Activated CD4-positive, CD25-positive, alpha-beta regulatory T cell treated with anti-CD3 and anti-CD28 coated beads, Interleukin-2, amount 50 U/mL, for 24 hours (primary cell): ENCODE measurements around the gene ITGB6.
A peak's percentile ranks its signal among the peaks of the same experiment; 100 is the strongest.

ENCODE experiments used
- ATAC-seq, 2 donors: fragments of 150-1000 bp; cut with Tn5 transposase; one replicate each; pipeline ENCODE4 v1.10.0; 2021; ENCODE audit warnings: mild to moderate bottlenecking in 1 of 2, moderate library complexity in 1 of 2

The ITGB6 gene

DNA sequence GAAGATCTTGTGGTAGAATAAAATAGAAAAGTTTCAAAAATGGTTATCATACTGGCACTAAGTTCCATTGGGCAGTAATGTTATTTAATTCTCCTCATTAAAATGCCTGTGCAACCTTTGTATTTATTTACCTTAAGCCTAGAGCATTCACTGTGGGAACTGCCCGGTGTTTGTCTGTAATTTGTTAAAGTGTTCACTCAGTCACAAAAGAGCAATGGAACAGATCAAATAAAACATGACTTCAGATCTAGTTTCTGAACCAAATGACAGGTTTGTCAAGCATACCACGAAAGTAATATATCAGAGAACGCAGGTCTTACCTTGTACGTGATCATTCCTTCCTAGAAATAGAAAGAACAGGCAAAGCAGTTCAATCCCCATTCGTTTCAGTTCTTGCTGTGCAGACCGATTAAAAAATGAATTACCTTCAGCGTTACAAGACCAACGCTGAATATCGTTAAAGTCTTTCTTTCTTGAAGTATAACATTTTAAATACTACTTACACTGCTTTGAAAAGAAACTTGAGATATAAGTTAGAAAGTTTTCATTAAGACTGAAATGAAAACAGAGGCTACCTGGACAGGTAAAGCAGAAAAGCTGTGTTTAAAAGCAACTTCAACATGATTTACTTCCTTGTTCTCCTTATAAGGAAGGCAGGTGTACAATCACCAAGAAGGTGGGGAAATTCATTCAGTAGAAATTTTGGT is at the start of gene ITGB6:
Gene ITGB6 (minus strand): TSS at position 590 of the 707 bp plus-strand sequence. CDS start 209 bp downstream, at position 381.
- ATAC-seq: no peak

DNA sequence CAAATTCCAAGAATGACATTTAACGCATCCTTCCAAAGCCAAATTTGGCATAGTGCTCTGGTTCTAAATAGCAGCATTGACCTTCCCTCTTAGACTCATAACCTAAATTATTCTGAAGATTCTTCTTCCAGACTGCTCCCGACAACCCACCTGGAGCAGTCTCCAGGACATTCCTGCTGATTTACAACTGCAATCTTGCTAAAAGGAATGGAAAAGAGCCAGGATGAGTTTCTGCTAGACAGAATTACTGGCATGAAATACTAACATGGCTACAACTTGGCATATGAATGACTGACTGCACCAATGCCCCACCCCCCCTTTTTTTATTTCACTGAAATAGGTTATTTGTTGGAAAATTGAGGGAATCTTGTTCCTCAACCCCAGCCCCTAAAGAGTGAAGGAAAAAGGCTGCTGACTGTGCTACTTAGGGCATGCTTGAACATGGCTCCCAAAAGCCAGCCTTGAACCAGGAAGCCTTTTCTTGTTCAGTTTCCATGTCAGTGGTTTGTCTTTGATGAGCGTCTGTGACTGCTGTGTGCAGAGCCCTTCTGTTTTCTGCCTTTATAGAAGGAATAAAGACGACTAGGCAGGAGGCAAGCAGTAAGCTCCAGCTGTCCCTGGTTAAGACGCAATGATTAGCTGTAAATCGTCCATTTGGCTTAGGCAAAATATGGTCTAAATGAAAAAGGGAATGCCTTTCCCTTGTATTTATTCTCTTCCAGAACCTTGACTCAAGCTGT is 47.4 kb upstream of the ITGB6 start:
- no peak for ATAC-seq

- no peak for ATAC-seq
Measured at GRCh38 chr2:160246356-160246755, 46.3 kb upstream of the ITGB6 start.

DNA sequence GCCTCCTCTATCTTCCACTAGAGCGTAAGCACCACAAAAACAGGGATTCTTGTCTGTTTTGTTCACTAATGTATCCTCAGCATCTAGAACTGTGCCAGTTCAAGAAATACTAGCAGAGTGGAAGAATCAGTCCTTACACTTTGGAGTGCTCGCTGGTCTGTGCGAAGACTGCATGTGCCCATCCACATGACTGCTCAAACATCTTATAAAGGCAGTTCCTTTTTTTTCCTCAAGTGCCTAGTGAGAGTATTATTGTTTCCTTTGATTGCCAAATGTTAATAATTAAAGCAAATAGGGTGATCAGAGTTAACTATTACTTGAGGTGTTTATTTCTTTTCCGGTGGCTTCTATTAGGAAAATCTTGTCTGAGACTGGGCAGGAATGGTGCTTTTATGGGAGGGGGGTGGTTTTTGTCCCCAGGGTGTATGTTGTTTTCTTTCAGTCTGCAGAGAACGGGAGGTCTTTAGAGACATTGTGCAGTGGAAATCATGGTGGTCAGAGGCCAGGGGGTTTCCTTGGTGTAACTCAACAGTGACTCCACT is 45.6 kb upstream of the ITGB6 start:
- ATAC-seq: no peak

GRCh38 chr2:160242893-160243564 is 43.0 kb upstream of the ITGB6 start:
- ATAC-seq: no peak

DNA sequence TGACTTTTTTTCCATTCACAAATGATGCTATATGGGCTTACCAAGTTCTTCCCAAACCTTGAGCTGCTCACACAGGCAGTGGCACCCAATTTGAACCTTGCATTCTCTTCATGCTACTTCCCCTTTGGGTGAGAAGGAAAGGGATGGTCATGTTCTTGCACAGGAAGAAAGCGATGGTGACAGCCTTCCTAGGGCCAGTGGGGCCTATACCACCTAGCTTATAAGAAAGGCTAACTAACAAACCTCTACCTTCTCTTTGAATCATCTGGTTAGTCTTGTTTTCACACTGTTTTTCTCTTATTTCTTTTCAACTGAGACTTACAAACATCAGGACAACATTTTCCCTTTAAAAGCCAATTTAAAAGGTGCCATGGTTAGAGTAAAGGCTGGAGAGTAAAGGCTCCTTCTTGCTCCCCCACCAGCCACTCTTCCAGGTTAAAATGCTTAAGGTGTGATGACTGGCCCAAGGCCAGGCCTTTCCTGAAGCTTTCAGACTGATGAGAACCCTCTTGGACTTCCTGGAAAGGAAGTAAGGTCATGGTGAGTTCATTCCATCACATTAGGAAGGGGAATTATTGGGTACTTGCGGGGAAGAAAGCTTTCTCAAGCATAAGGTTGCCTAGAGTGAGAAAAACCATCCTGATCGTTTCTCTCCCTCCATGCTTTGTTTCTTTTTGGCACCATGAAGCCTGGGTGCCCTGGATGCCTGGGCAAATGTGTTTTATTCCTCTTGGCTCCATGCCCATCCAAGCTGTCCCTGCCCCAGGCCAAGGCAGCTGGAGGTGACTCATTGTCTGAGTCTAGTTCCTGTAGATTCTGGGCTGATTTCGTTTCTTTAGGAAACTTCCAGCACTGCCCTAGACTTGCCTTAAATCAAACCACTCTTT is 41.4 kb upstream of the ITGB6 start:
- ATAC-seq: no peak

DNA sequence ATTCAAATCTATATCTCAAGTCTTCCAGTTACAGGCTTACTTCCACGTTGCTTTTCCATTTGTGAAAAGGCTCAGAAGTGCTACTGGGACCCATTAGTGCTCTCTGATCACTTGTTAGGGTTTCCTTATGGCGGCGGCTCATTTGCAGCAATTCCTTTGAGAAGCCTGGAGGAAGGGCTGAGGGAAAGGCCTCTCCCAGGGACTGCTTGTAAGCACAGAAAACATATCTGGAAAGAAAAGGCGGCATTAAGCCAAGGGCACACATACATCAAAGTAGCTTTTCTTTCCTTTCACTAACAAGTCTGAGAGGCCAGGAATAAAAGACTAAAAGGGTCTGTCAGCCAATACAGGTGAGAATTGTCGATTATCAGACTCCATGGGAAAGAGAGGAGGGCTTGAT is 39.4 kb upstream of the ITGB6 start:
- no peak for ATAC-seq

GRCh38 chr2:160238392-160238791 is 38.3 kb upstream of the ITGB6 start:
- ATAC-seq: no peak

DNA sequence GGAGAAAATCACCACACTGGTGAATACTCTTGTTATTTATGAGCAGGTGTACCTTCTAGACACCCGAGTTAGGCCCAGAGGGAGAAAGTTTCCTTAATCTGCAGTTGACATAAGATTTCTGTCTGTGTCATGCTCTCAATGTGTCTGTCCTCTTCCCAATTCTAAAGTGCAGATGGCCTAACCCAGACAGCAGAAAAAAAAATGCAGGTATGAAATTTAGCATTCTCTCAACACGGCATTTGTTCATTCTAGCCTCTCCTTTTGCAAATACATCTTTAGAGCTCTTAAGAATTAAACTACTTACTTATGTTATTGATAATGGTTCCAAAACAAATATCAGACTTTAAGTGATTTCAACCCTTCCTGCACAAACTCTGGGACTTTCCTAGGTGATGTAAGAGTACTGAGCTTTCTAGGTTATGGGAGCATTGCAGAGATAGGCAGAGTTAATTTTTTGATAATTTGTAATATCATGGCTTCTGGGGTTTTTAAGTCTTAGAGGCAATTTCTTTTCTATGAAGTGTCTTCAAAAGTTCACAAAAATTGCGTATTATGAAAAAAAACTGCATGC is 32.9 kb upstream of the ITGB6 start:
- ATAC-seq: no peak

DNA sequence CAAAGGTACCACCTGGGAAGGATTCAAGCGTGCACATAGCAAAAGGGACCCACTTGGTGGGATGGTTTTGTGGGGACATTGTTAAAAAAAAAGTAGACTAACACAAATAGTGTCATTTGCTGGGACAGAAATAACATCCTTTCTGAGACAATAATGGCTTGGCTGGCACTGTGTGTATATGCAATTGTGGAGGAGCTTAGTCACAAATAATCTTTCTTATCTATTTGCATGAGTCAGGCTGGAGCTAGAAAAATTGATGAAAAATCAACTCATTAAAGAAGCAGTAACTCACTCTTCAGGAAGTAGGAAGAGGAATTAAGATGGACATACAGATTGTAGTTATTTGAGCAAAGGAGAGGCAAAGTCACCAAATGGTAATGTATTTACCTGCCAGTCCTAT is 29.5 kb upstream of the ITGB6 start:
- no peak for ATAC-seq

GRCh38 chr2:160228141-160228917 is 28.3 kb upstream of the ITGB6 start:
- ATAC-seq: no peak

GRCh38 chr2:160227293-160227915 is 27.3 kb upstream of the ITGB6 start:
- ATAC-seq: peak in 1 of 2 donors; percentile 17

DNA sequence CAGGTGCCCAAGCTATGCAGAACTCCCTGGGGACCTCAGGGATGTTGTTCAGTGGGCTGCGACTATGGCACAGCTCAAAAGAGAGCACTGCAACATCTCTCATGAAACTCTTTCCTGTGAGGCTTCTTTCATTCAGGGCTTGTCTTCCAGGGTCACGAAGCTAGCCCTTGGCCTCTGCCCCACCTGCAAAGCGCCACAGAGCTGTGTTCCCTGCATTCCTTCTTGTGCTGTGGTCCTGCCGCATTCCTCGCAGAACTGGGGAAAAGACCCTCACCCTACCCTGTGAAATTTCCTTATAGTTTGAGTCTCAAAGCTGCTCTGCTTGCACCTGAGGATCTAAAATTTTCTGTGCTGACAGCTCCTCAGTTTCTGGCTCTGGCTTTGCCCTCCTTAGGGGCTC is 26.3 kb upstream of the ITGB6 start:
- ATAC-seq: no peak

GRCh38 chr2:160225722-160226121 is 25.6 kb upstream of the ITGB6 start:
- ATAC-seq: no peak

DNA sequence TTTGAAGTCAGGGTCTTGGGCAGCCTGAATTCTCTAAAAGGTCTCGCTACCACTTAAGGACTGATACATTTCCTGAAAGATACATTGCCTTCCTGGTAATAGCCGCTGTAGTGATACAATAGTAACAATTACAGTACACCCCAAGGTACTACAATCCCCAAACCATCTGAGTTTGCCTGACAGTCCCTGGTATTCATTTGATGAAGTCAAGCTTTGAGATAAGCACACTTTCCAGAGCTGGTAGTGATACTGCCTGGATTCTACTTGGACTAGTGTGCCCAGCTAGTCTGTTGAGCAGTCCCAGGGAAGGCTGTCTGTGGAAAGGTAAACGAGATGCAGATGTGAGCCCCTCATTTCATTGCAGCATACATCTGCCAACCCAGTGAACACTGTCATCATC is 24.4 kb upstream of the ITGB6 start:
- ATAC-seq: peak; percentile 1 to 3

GRCh38 chr2:160224060-160224459 is 24.0 kb upstream of the ITGB6 start:
- peak; percentile 84 to 89 for ATAC-seq

DNA sequence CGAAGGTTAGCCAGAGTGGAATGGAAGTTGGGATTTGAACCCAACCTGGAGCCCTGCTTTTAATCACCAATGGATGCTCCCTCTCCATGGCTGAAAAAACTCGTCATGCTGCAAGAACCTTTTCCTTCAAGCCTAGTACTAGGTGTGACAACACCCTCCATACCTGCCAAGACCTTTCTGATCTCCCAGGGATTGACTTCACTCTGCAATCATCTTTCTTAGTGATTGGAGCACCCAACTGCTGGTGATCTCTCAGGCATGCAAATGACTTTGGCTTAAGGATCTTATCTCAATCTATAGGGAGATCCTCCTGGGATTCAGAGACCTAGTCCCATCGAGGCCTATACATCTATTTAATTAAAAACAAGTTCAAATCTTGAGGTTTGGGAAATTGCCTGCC is 23.5 kb upstream of the ITGB6 start:
- no peak for ATAC-seq

DNA sequence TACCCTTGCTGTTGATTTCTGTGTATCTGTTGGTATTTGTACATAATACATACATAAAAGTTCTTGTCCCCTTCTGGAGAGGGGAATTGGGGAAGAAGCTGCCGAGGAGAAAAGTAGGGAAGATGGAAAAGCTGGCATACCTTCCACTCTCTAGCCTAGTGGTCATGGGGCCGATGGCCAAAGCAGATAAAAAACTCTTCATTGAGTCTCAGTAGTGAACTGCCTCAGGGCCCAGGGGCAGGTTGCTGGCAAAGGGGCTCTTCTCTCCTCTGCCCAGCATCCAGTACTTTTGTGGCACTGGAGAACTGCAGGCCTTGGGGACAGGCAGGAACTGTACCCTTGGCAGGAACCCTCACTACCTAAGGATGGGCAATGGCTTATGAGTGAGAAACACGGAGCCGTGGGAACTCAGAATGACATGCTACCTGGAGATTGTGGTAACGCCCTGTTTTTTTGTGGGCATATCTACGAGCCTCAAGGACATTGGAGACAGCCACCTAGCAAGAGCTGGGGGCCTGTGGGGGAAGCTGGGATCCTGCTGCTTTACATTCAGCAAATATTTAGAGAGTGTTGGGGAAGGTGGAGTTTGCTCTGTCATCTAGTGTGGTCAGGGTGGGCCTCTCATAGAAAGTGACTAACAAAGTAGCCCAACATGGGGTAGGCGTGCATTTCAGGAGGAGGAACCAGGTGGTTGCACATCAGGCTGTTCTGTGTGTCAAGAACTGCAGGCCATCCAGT is 22.6 kb upstream of the ITGB6 start:
- no peak for ATAC-seq

DNA sequence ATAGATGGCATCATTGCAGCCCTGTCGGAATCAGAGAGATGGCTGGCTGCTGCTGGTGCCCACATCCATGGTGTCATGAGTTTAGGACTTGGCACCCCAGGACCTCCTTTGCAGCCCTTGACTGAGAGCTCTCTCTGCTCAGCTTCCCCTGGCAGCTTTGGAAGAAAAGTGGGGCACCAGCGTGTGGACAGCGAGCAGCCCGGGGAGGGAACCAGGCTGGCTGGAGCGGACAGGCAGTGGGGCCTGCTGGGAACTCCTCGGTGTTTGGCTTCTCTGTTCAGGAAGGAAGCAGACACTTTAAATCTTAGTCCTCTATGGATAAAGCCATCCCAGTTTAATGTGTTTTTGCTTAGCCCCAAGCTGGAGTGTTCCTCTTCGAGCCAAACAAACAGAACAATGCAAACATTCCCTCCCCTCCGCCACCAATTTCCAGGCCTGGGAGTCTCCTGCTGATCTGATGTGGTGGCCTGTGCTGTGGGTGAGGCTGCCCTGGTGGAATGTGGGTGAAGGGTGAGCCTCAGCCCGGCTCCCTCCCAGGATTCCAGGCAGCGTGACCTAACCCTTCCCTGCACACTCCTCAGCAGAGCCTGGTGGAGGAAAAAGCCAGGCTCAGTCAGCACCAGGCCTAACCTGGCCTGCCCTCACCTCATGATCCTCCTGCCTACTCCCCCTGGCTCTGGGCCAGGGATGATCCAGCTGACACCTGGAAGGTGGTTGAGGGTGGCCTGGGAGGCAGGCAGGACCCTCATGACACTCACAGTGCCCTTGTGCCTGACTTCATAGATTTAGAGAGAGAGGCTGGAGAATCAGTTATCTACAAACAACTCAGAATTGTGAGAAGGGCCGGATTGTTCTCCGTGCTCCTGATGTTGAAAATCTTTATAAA is 21.6 kb upstream of the ITGB6 start:
- ATAC-seq: no peak
